ENCODE results near the gene ATRN. TPM values are rescaled to one million over a fixed set of nuclear protein-coding genes. Genes with fewer than 3 reads are reported as not detected.

ATRN gene
- polyA plus RNA-seq, 1 donor from 2014 or later = 27.5 TPM

GRCh38 chr20:3577366-3577765 lies 106.5 kb downstream of the ATRN start:
- H3K36me3 ChIP-seq (ENCODE audit: insufficient read depth, low read length) = no peaks in the 10 kb centered on the region
- no peak overlapping the region for H3K27ac ChIP-seq (ENCODE audit: low read length)
- no peaks in the 10 kb centered on the region for H3F3A ChIP-seq (ENCODE audit: insufficient read depth, low read length, poor library complexity, severe bottlenecking)
- H3K4me3 ChIP-seq (ENCODE audit: low read length) = no peak overlapping the region
- H3K4me2 ChIP-seq (ENCODE audit: low read length) = no peak overlapping the region
- H3K9me2 ChIP-seq (ENCODE audit: insufficient read depth, low read length) = no peaks in the 10 kb centered on the region
- H4K20me1 ChIP-seq (ENCODE audit: insufficient read depth) = no peaks in the 10 kb centered on the region
- TF ChIP-seq REST (IDR thresholded peaks at IDR 0.05; ENCODE audit: borderline replicate concordance) (no peak), CTCF (IDR thresholded peaks at IDR 0.05; ENCODE audit: poor library complexity, severe bottlenecking) (no peak), SMC3 (conservative IDR thresholded peaks at IDR 0.05; ENCODE audit: poor library complexity) (no peak), POLR2AphosphoS5 (IDR thresholded peaks at IDR 0.05) (no peak), EP300 (conservative IDR thresholded peaks at IDR 0.05; ENCODE audit: poor library complexity, severe bottlenecking) (no peak), TAF1 (IDR thresholded peaks at IDR 0.05; ENCODE audit: low read depth) (no peak), MXI1 (conservative IDR thresholded peaks at IDR 0.05; ENCODE audit: poor library complexity, severe bottlenecking) (no peak), EZH2 (IDR thresholded peaks at IDR 0.05; ENCODE audit: borderline replicate concordance, insufficient read depth, low read length, poor library complexity, severe bottlenecking) (no peak), RAD21 (conservative IDR thresholded peaks at IDR 0.05) (no peak)
- H2AFZ ChIP-seq (ENCODE audit: low read depth, low read length) = no peak overlapping the region
- H3K9me3 ChIP-seq (ENCODE audit: low read length) = no peaks in the 10 kb centered on the region
- no peak overlapping the region for H3K9ac ChIP-seq (ENCODE audit: low read length)
- no peaks in the 10 kb centered on the region for H3K79me2 ChIP-seq (replicated peaks; ENCODE audit: insufficient read depth, low read length)
- no peaks in the 10 kb centered on the region for H3K27me3 ChIP-seq (ENCODE audit: insufficient read depth, low read depth, low read length)

GRCh38 chr20:3580412-3580811 lies 109.6 kb downstream of the ATRN start:
- Histone ChIP-seq H4K20me1 (ENCODE audit: insufficient read depth) (no peaks in the 10 kb centered on the region), H3K9ac (ENCODE audit: low read length) (no peak overlapping the region), H3K9me3 (ENCODE audit: low read length) (no peaks in the 10 kb centered on the region), H2AFZ (ENCODE audit: low read depth, low read length) (no peak overlapping the region), H3K4me2 (ENCODE audit: low read length) (no peak overlapping the region), H3F3A (ENCODE audit: insufficient read depth, low read length, poor library complexity, severe bottlenecking) (no peaks in the 10 kb centered on the region), H3K36me3 (ENCODE audit: insufficient read depth, low read length) (peaks cover 6% of the 10 kb centered on the region), H3K9me2 (ENCODE audit: insufficient read depth, low read length) (no peaks in the 10 kb centered on the region), H3K79me2 (replicated peaks; ENCODE audit: insufficient read depth, low read length) (no peaks in the 10 kb centered on the region), H3K4me3 (ENCODE audit: low read length) (no peak overlapping the region), H3K27me3 (ENCODE audit: insufficient read depth, low read depth, low read length) (no peaks in the 10 kb centered on the region), H3K27ac (ENCODE audit: low read length) (no peak overlapping the region)
- TF ChIP-seq MXI1 (conservative IDR thresholded peaks at IDR 0.05; ENCODE audit: poor library complexity, severe bottlenecking) = no peak
- no peak for TF ChIP-seq EP300 (conservative IDR thresholded peaks at IDR 0.05; ENCODE audit: poor library complexity, severe bottlenecking)
- no peak for TF ChIP-seq CTCF (IDR thresholded peaks at IDR 0.05; ENCODE audit: poor library complexity, severe bottlenecking)
- no peak for TF ChIP-seq RAD21 (conservative IDR thresholded peaks at IDR 0.05)
- TF ChIP-seq SMC3 (conservative IDR thresholded peaks at IDR 0.05; ENCODE audit: poor library complexity) = no peak
- no peak for TF ChIP-seq POLR2AphosphoS5 (IDR thresholded peaks at IDR 0.05)
- no peak for TF ChIP-seq TAF1 (IDR thresholded peaks at IDR 0.05; ENCODE audit: low read depth)
- no peak for TF ChIP-seq REST (IDR thresholded peaks at IDR 0.05; ENCODE audit: borderline replicate concordance)
- TF ChIP-seq EZH2 (IDR thresholded peaks at IDR 0.05; ENCODE audit: borderline replicate concordance, insufficient read depth, low read length, poor library complexity, severe bottlenecking) = no peak
